BE2C (cell line): Measurements from ENCODE around the gene SPATA31E1.

Experiments
- DNase-seq: peaks from one replicate; pipeline ENCODE4 v3.0.0-alpha.2; 2020
- H3K27me3 ChIP-seq: fragments of 250-450 bp; sonication (Bioruptor Pico); 2 replicates; pipeline ENCODE4 v1.5.1; 2020; ENCODE audit warnings: mild to moderate bottlenecking
- H3K36me3 ChIP-seq: fragments of 250-450 bp; sonication (Bioruptor Pico); 2 replicates; pipeline ENCODE4 v1.5.1; 2020; ENCODE audit warnings: mild to moderate bottlenecking
- H3K4me1 ChIP-seq: fragments of 250-450 bp; sonication (Bioruptor Pico); 2 replicates; pipeline ENCODE4 v1.5.1; 2020
- H3K4me3 ChIP-seq: 2 replicates; pipeline ENCODE4 v1.5.1; 2011; ENCODE audit warnings: low read depth, low read length
- H3K9me3 ChIP-seq: fragments of 250-450 bp; sonication (Bioruptor Pico); 2 replicates; pipeline ENCODE4 v1.5.1; 2020
- TF ChIP-seq, protein P1 (sequence below): IDR thresholded peaks from 2 replicates; pipeline ENCODE4 v1.5.1; 2012; ENCODE audit warnings: mild to moderate bottlenecking, low read depth, low read length

SPATA31E1 gene

DNA sequence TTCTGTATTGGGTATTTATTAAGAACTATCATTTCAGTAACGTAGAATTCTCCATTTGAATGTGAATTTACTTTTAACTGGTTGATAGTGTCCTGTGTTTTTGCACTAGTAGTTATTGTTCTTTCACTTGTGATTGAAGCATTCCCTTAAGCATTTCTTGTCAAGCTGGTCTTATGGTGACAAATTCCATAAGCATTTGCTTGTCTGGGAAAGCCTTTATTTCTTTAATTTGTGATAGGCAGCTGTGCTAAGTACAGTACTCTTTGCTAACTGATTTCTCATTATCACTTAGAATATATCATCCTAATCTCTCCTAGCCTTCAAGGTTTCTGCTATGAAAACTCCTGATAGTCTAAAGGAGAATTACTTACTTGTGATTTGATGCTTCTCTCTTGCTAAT is 21.3 kb upstream of the SPATA31E1 start:
- no peak for DNase-seq
- H3K4me3 ChIP-seq = no peak overlapping the region
- TF ChIP-seq, protein P1, sequence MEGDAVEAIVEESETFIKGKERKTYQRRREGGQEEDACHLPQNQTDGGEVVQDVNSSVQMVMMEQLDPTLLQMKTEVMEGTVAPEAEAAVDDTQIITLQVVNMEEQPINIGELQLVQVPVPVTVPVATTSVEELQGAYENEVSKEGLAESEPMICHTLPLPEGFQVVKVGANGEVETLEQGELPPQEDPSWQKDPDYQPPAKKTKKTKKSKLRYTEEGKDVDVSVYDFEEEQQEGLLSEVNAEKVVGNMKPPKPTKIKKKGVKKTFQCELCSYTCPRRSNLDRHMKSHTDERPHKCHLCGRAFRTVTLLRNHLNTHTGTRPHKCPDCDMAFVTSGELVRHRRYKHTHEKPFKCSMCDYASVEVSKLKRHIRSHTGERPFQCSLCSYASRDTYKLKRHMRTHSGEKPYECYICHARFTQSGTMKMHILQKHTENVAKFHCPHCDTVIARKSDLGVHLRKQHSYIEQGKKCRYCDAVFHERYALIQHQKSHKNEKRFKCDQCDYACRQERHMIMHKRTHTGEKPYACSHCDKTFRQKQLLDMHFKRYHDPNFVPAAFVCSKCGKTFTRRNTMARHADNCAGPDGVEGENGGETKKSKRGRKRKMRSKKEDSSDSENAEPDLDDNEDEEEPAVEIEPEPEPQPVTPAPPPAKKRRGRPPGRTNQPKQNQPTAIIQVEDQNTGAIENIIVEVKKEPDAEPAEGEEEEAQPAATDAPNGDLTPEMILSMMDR = no peak
- H3K27me3 ChIP-seq = no peaks in the 10 kb centered on the region
- H3K4me1 ChIP-seq = no peaks in the 10 kb centered on the region
- H3K9me3 ChIP-seq = no peaks in the 10 kb centered on the region
- no peaks in the 10 kb centered on the region for H3K36me3 ChIP-seq

DNA sequence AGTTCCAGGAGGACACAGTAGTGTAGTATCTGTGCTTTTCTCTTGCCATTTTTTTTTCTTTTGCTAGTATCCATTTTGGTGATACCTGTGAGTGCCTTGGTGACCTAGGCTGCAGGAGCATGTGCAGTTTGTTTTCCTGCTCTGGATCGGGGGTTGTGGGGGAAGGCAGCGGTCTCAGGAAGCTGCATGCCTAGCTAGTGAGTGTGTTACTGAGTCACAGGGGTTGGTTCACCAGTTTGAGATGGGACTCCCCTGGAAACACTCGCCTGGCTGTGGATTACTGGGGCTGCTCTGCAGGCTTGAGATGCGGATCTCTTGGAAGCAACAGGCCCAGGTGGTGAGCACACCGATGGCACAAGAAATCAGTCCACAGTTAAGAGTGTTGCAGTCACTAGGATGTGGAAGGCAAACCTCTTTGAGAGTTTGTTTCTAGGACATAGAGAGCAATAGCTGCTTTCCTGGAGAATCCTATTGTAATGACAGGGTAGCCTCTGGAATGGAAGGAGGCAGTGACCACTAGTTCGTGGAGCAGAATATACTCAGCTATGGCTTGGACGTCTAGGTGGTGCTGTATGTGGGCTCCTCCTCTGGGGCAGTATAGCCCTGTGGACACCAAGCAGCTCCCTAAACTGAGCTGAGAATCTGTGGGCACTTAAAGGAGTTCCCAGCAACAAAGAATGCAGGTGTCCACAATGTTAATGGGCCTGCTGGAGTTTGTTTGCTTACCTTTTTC is 20.0 kb upstream of the SPATA31E1 start:
- no peaks in the 10 kb centered on the region for H3K4me1 ChIP-seq
- H3K9me3 ChIP-seq = no peaks in the 10 kb centered on the region
- TF ChIP-seq, protein P1 = no peak
- H3K27me3 ChIP-seq = no peaks in the 10 kb centered on the region
- DNase-seq = no peak
- no peaks in the 10 kb centered on the region for H3K36me3 ChIP-seq
- no peak overlapping the region for H3K4me3 ChIP-seq

DNA sequence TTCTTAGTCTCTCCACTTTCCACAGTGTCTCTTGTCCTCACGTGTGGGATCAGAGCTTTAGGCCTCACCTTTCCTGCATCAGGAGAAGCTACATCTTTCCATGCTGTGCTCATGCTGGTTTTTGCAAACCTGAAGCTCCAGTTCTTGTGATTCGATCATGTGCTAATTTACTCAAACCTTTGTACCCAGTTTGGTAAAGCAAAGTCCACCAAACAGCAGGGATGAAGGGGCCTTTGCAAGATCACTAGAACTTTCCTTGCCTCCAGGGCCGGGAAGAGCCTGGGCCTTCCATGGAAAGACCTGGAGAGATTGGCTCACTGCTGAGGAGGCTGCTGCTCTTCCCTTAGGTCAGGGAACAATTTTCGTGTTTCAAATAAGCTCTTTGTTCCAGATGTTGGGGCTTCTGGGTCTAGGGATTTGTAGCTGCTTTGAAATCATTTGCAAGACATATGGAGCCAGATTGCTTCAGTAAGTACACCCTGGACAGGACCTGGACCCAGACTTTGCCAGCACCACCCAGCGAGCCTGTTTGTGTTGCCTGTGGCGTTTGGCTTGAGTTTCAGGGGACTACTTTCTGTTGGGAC is 18.7 kb upstream of the SPATA31E1 start:
- H3K27me3 ChIP-seq = no peaks in the 10 kb centered on the region
- no peaks in the 10 kb centered on the region for H3K4me1 ChIP-seq
- TF ChIP-seq, protein P1 = no peak
- H3K36me3 ChIP-seq = no peaks in the 10 kb centered on the region
- no peak overlapping the region for H3K4me3 ChIP-seq
- H3K9me3 ChIP-seq = no peaks in the 10 kb centered on the region
- no peak for DNase-seq

DNA sequence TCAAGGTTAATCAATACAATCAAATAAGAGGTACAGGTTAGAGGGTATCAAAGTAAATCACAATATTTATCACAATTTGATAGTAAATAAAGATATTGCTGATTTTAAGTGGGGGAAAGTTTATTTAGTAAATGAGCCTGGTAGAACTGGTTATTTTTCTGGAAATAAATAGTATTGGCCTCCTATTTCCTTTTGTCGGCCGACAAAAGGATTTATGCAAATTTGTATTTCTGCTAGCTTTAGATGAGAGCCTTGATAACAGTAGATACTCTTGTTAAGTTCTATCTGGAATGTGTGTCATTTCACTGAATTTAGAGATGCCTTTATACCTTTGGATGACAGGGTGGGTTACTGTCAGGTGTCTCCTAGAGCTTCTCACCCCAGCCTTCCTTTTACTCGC is 17.8 kb upstream of the SPATA31E1 start:
- Histone ChIP-seq H3K27me3 (no peaks in the 10 kb centered on the region), H3K36me3 (no peaks in the 10 kb centered on the region), H3K4me1 (no peaks in the 10 kb centered on the region), H3K4me3 (no peak overlapping the region), H3K9me3 (no peaks in the 10 kb centered on the region)
- no peak for DNase-seq
- TF ChIP-seq, protein P1 = no peak

DNA sequence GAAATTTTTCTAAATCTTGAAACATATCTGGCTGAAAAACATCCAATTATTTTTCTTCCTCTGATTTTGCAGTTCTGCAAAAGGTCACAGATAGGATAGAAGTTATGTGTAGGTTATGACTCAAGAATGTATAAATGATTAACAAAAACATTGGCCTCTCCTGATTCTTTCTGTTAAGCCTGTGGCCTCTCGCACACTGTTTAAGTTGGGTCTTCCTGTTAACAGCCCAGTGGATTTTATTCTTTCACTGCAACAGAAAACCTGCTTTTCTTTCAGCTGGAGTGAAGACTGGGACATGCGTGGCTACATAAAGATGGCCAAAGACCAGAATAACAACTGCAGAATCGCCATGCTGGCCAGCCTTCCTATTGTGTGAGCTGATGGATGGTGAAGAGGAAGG is 17.1 kb upstream of the SPATA31E1 start:
- Histone ChIP-seq H3K9me3 (no peaks in the 10 kb centered on the region), H3K4me3 (no peak overlapping the region), H3K36me3 (no peaks in the 10 kb centered on the region), H3K27me3 (no peaks in the 10 kb centered on the region), H3K4me1 (no peaks in the 10 kb centered on the region)
- no peak for DNase-seq
- TF ChIP-seq, protein P1 = no peak

DNA sequence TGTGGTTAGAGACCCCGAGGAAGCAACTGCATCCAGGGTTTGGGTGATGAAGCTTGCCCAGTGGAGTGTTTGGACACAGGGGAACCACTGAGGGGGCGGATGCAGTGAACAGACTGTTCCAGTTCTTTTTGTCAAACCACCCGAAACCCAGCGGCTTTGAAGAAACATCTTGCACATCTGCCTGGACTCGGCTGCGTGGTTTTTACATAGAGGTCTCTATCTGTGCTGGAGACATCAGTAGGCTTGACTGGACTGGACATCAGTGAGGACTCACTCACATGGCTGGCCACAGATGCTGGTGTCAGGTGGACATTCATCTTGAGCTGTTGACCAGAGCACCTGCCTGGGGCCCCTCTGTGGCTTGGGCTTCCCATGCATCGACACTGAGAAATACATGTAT is 15.3 kb upstream of the SPATA31E1 start:
- Histone ChIP-seq H3K4me1 (peaks cover 2% of the 10 kb centered on the region), H3K27me3 (no peaks in the 10 kb centered on the region), H3K36me3 (no peaks in the 10 kb centered on the region), H3K9me3 (no peaks in the 10 kb centered on the region), H3K4me3 (no peak overlapping the region)
- no peak for DNase-seq
- TF ChIP-seq, protein P1 = no peak
